ENCODE data around the gene SFXN4. TPM values are rescaled to one million over a fixed set of nuclear protein-coding genes. Genes with fewer than 3 reads are reported as not detected.

Gene SFXN4
- total RNA-seq, 1 donor from 2014 or later: 17.1 TPM

DNA sequence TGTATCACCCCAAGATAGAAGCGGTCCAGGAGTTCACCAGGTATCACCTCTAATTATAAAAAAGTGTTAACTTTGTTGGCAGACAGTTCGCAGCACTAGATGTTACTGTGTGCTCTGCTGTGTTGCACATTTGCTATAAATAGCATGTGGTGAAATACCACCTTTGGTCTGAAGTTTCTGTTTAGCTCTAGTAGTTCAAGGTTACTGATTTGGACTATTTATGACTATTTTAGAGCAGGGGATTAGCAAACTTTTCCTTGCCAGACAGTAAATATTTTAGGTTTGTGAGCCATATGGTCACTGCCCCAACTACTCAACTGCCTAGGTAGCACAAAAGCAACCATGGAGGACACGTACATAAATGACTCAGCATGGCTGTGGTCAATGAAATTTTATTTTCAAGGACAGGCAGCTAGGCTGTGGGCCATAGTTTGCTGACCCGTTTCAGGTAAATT, 45.1 kb downstream of the SFXN4 start:
- H3K4me3 ChIP-seq (ENCODE audit: low read depth, low read length): no peak overlapping the region
- TF ChIP-seq, protein P1, sequence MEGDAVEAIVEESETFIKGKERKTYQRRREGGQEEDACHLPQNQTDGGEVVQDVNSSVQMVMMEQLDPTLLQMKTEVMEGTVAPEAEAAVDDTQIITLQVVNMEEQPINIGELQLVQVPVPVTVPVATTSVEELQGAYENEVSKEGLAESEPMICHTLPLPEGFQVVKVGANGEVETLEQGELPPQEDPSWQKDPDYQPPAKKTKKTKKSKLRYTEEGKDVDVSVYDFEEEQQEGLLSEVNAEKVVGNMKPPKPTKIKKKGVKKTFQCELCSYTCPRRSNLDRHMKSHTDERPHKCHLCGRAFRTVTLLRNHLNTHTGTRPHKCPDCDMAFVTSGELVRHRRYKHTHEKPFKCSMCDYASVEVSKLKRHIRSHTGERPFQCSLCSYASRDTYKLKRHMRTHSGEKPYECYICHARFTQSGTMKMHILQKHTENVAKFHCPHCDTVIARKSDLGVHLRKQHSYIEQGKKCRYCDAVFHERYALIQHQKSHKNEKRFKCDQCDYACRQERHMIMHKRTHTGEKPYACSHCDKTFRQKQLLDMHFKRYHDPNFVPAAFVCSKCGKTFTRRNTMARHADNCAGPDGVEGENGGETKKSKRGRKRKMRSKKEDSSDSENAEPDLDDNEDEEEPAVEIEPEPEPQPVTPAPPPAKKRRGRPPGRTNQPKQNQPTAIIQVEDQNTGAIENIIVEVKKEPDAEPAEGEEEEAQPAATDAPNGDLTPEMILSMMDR (conservative IDR thresholded peaks at IDR 0.05; ENCODE audit: low read depth, low read length): no peak
- DNase-seq (ENCODE audit: low read depth): no peak

DNA sequence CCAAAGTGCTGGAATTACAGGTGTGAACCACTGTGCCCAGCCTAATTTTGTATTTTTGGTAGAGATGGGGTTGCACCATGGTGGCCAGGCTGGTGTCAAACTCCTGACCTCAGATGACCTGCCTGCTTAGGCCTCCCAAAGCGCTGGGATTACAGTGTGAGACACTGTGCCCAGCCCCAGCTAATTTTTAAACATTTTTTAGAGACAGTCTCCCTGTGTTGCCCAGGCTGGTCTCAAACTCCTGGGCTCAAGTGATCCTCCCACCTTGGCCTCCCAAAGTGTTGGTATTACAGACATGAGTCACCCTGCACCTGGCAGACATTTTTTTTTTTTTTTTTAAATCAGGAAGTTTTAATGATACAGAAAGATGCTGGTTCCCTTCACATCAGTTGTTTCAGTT, 46.1 kb downstream of the SFXN4 start:
- no peak for DNase-seq (ENCODE audit: low read depth)
- TF ChIP-seq, protein P1 (conservative IDR thresholded peaks at IDR 0.05; ENCODE audit: low read depth, low read length): no peak

DNA sequence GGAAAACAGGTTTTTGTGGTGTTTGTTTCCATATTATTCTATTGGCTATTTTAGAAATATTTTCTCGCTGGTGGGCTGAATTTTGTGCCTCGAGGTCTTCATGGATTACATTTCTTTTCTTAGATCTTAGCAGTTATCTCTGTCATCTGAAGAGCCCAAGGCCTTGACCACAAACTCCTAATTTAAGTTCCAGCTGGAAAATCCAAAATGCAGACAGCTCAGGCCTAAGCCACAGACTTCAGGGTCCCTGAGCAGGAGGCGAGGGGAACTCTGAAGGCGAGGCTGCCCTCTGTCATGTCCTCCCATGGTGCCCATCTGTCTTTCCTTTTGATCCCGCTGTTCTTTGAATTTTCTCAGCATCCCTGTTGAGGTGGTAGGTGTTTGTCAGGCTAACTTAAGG, 47.3 kb downstream of the SFXN4 start:
- no peak overlapping the region for H3K4me3 ChIP-seq (ENCODE audit: low read depth, low read length)
- TF ChIP-seq, protein P1 (conservative IDR thresholded peaks at IDR 0.05; ENCODE audit: low read depth, low read length): no peak
- no peak for DNase-seq (ENCODE audit: low read depth)

More for the DNA sequence above, 46.1 kb downstream of the SFXN4 start:
- no peak overlapping the region for H3K4me3 ChIP-seq (ENCODE audit: low read depth, low read length)

DNA sequence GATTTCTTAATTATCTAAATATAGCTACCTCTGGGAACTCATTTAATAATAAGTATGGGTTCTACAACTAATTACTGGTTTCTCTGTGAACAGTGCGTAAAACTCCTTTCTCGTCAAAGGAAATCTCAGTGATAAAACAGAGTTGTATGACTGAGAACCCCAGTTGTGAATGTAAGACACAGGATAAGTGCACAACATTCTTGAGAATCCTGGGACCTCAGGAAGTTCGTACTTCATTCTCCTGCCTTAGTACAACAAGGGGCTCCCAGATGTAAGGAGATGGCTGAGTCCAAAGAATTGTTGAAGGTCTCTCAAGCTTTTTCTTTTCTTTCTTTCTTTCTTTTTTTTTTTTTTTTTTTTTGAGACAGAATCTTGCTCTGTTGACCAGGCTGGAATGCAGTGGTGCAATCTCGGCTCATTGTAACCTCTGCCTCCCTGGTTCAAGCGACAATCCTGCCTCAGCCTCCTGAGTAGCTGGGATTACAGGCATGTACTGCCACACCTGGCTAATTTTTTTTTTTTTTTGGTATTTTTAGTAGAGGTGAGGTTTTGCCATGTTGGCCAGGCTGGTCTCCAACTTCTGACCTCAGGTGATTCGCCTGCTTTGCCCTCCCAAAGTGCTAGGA, 49.1 kb downstream of the SFXN4 start:
- TF ChIP-seq, protein P1 (conservative IDR thresholded peaks at IDR 0.05; ENCODE audit: low read depth, low read length): no peak
- no peak overlapping the region for H3K4me3 ChIP-seq (ENCODE audit: low read depth, low read length)
- no peak for DNase-seq (ENCODE audit: low read depth)

DNA sequence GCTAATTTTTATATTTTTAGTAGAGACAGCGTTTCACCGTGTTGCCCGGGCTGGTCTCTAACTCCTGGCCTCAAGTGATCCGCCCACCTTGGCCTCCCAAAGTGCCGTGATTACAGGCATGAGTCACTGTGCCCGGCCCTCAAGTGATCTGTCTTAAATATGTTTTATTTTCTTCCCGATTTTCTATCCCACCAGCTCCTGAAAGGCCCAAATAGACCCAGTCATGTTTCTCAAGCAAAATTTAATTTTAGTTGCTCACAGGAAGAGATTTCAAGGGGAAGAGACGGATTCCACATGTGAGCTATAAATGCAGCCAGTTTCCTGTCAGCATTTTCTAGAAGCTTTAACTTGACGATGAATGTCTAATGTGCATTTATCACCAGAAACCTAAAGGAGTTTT, 49.6 kb downstream of the SFXN4 start:
- no peak overlapping the region for H3K4me3 ChIP-seq (ENCODE audit: low read depth, low read length)
- TF ChIP-seq, protein P1 (conservative IDR thresholded peaks at IDR 0.05; ENCODE audit: low read depth, low read length): no peak
- no peak for DNase-seq (ENCODE audit: low read depth)

DNA sequence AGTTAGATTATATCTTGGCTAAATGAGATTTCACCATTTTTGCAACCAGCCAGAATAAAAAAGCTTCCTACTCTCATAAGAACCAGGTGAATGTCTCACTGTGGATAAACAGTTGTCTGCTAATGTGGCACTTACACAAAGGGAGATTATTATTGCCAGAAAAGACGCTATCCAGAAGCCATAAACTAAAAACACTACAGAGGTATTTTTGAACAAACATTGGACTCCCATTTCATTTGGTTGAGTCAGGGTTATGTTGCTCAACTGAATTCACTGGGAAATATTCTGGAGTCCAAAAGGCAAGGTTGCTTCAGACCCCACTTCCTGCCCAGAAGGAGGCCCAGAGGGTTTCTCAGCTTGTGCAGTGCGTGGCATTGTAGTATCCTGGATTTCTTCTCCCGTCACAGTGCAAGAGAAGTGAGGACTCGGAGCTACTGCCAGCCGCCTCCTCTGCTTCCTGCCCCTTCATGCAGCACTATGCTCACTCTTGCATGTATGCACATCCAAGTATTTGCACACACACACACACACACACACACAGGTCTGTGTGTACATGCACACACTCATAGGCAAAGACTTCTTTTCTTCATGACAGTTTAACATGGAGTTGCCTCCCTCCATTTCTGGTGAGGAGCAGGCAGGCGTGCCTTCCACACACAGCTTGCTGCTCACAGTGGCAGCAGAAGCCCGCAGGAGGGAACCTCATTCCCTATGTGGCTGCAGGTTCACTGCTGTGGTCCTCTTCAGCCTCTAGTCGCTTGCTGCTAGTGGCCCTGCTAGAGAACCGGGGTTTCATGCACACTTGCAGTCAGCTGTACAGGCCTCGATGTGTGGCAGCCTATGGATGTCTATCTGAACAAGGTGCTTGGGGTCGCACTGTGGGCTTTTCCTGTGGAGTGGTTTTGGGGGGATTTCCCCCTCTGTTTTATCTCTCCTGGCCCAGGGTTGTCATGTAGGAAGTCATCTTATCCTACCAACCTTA, 51.5 kb downstream of the SFXN4 start:
- DNase-seq (ENCODE audit: low read depth): no peak
- TF ChIP-seq, protein P1 (conservative IDR thresholded peaks at IDR 0.05; ENCODE audit: low read depth, low read length): no peak
- H3K4me3 ChIP-seq (ENCODE audit: low read depth, low read length): no peak overlapping the region
